HG03135 (cell line): ENCODE results near the gene ASNSD1.
"Not testable (repeated sequence)": the region's sequence is repeated elsewhere in the genome, so short reads cannot be mapped to it uniquely, and the experiment has no call there.

Experiments used
- ATAC-seq: cut with Tn5 transposase; IDR thresholded peaks from one replicate; pipeline ENCODE4 v1.9.1; 2021; ENCODE audit warnings: mild to moderate bottlenecking, moderate library complexity; ENCODE audit not compliant: unreplicated experiment

The ASNSD1 gene

GRCh38 chr2:189641590-189641989, 19.7 kb upstream of the ASNSD1 start:
- ATAC-seq = no peak

GRCh38 chr2:189646521-189646920, 14.7 kb upstream of the ASNSD1 start:
- no peak for ATAC-seq

- ATAC-seq = no peak
Measured at GRCh38 chr2:189648846-189649509, 12.3 kb upstream of the ASNSD1 start.

GRCh38 chr2:189651284-189651683, 10.0 kb upstream of the ASNSD1 start:
- no peak for ATAC-seq

GRCh38 chr2:189653464-189653863, 7.8 kb upstream of the ASNSD1 start:
- not testable (repeated sequence) for ATAC-seq

GRCh38 chr2:189654641-189655040, 6.6 kb upstream of the ASNSD1 start:
- ATAC-seq = no peak

GRCh38 chr2:189657867-189658266, 3.4 kb upstream of the ASNSD1 start:
- no peak for ATAC-seq

GRCh38 chr2:189658306-189659212, 2.7 kb upstream of the ASNSD1 start:
- no peak for ATAC-seq

- ATAC-seq = no peak
Measured at GRCh38 chr2:189659734-189660133, 1.5 kb upstream of the ASNSD1 start.

- no peak for ATAC-seq
Measured at GRCh38 chr2:189660803-189661147, 484 bp upstream of the ASNSD1 start.

GRCh38 chr2:189661957-189662321, 680 bp downstream of the ASNSD1 start:
- no peak for ATAC-seq

GRCh38 chr2:189662669-189663226, 1.5 kb downstream of the ASNSD1 start:
- no peak for ATAC-seq

GRCh38 chr2:189663319-189663718, 2.1 kb downstream of the ASNSD1 start:
- not testable (repeated sequence) for ATAC-seq

- no peak for ATAC-seq
Measured at GRCh38 chr2:189669913-189670312, 8.7 kb downstream of the ASNSD1 start.

GRCh38 chr2:189673661-189674373, 12.6 kb downstream of the ASNSD1 start:
- ATAC-seq = peak; percentile 33

- peak; percentile 96 for ATAC-seq
Measured at GRCh38 chr2:189674374-189675112, 13.3 kb downstream of the ASNSD1 start, which contains the start of gene ANKAR. Gene ANKAR, plus strand, starts transcription at chr2:189674670. Its CDS starts 1,821 bp downstream, at chr2:189676491.

GRCh38 chr2:189676471-189676870, 15.2 kb downstream of the ASNSD1 start:
- ATAC-seq = no peak

- ATAC-seq = no peak
Measured at GRCh38 chr2:189679226-189679625, 18.0 kb downstream of the ASNSD1 start.

- no peak for ATAC-seq
Measured at GRCh38 chr2:189681203-189681602, 19.9 kb downstream of the ASNSD1 start.

- no peak for ATAC-seq
Measured at GRCh38 chr2:189681903-189682302, 20.6 kb downstream of the ASNSD1 start.

- ATAC-seq = no peak
Measured at GRCh38 chr2:189683348-189683747, 22.1 kb downstream of the ASNSD1 start.
